B cell (primary cell): ENCODE results near the gene BUD31.

Experiments
- CTCF ChIP-seq: fragments of 200-600 bp; IDR thresholded peaks from one replicate; pipeline ENCODE4 v1.8.0; 2022; ENCODE audit warnings: antibody characterized with exemption, mild to moderate bottlenecking
- EZH2 ChIP-seq: IDR thresholded peaks from 2 replicates; pipeline ENCODE4 v1.6.1; 2012; ENCODE audit warnings: borderline replicate concordance, low read depth, mild to moderate bottlenecking, moderate library complexity, low read length; ENCODE audit not compliant: insufficient read depth, poor library complexity, severe bottlenecking

- no peak for TF ChIP-seq CTCF
- TF ChIP-seq EZH2 = no peak
Measured at GRCh38 chr7:99457050-99457649, 48.4 kb downstream of the BUD31 start.
